Fibroblast of villous mesenchyme (primary cell): Measurements from ENCODE around the gene EPC1. TPM values are rescaled to one million over a fixed set of nuclear protein-coding genes. Genes with fewer than 3 reads are reported as not detected.
A peak's percentile ranks its signal among the peaks of the same experiment; 100 is the strongest.

Source experiments
- DNase-seq: peaks from one replicate; pipeline ENCODE4 v3.0.0-alpha.2; 2010; ENCODE audit warnings: low read depth
- H3K4me3 ChIP-seq: 2 replicates; pipeline ENCODE4 v1.5.1; 2011; ENCODE audit warnings: low read depth, mild to moderate bottlenecking, low read length
- CTCF ChIP-seq: IDR thresholded peaks from 2 replicates; pipeline ENCODE4 v1.5.1; 2012; ENCODE audit warnings: low read depth, mild to moderate bottlenecking, low read length; ENCODE audit not compliant: insufficient read depth
- total RNA-seq: library from RNA; depleted of rRNA; stranded (reverse); fragments of >200 nt; gene quantifications from 2 replicates; pipeline ENCODE4 v1.2.3, GENCODE V29; 2012

Gene EPC1
- total RNA-seq, 1 donor, result 19.4 TPM

- H3K4me3 ChIP-seq, result no peak overlapping the region
- no peak for TF ChIP-seq CTCF
- DNase-seq, result no peak
Measured at GRCh38 chr10:32337350-32337749, 9.6 kb downstream of the EPC1 start.

- DNase-seq, result no peak
- H3K4me3 ChIP-seq, result no peak overlapping the region
- TF ChIP-seq CTCF, result no peak
Measured at GRCh38 chr10:32333849-32334248, 13.1 kb downstream of the EPC1 start.

GRCh38 chr10:32332299-32332750, 14.6 kb downstream of the EPC1 start:
- no peak for TF ChIP-seq CTCF
- DNase-seq, result peak; percentile 87
- H3K4me3 ChIP-seq, result no peak overlapping the region

- no peak for TF ChIP-seq CTCF
- no peak overlapping the region for H3K4me3 ChIP-seq
- DNase-seq, result peak; percentile 34
Measured at GRCh38 chr10:32331606-32332005, 15.4 kb downstream of the EPC1 start.

GRCh38 chr10:32330214-32330613, 16.7 kb downstream of the EPC1 start:
- TF ChIP-seq CTCF, result no peak

GRCh38 chr10:32329061-32329460, 17.9 kb downstream of the EPC1 start:
- no peak for TF ChIP-seq CTCF
- no peak overlapping the region for H3K4me3 ChIP-seq
- no peak for DNase-seq

More at GRCh38 chr10:32330214-32330613, 16.7 kb downstream of the EPC1 start:
- DNase-seq, result no peak
- no peak overlapping the region for H3K4me3 ChIP-seq

GRCh38 chr10:32328499-32328898, 18.5 kb downstream of the EPC1 start:
- no peak overlapping the region for H3K4me3 ChIP-seq
- TF ChIP-seq CTCF, result no peak
- no peak for DNase-seq
